ENCODE data around the gene SRRM5. TPM values are rescaled to one million over a fixed set of nuclear protein-coding genes. Genes with fewer than 3 reads are reported as not detected.

SRRM5 gene
- total RNA-seq, 1 experiment from 2014 or later, result not detected

GRCh38 chr19:43578787-43579186 is 33.1 kb upstream of the SRRM5 start:
- Histone ChIP-seq H3K9ac (ENCODE audit: low read length) (no peak overlapping the region), H3K9me3 (ENCODE audit: control insufficient read depth in 1 of 2, insufficient read depth in 1 of 2, low read depth in 1 of 2, low read length in 2 of 2) (no peaks in the 10 kb centered on the region), H2AFZ (ENCODE audit: low read depth, low read length, poor library complexity, severe bottlenecking) (no peak overlapping the region), H3K4me2 (ENCODE audit: low read length) (no peak overlapping the region), H3K27me3 (ENCODE audit: insufficient read depth, low read length) (no peaks in the 10 kb centered on the region), H3K27ac (ENCODE audit: low read depth, low read length) (no peak overlapping the region), H4K20me1 (ENCODE audit: insufficient read depth) (no peaks in the 10 kb centered on the region), H3K4me1 (ENCODE audit: control insufficient read depth in 1 of 2, insufficient read depth in 2 of 2, low read length in 2 of 2) (peaks cover 11 to 14% of the 10 kb centered on the region in 2 experiments), H3K9me2 (ENCODE audit: insufficient read depth) (no peaks in the 10 kb centered on the region), H3K4me3 (replicated peaks in 1 of 2; ENCODE audit: low read depth in 1 of 2, low read length in 2 of 2) (no peak overlapping the region), H3K36me3 (ENCODE audit: control insufficient read depth in 1 of 2, insufficient read depth in 2 of 2, low read length in 2 of 2) (no peaks in the 10 kb centered on the region), H3K79me2 (ENCODE audit: insufficient read depth, low read length) (peaks cover 10% of the 10 kb centered on the region; the same call in 1 of the 2 replicates)
- DNase-seq (ENCODE audit: low read depth, low spot score) (no peak), ATAC-seq (no peak)
- intact Hi-C loops (cut with micrococcal nuclease), result no loop called here
- POLR2A ChIA-PET, result interaction anchor here (0.6 kb wide), 1 partner anchor 40 kb away, joined by 4 read pairs; no protein-coding TSS in a partner anchor
- TF ChIP-seq CBX3 (IDR thresholded peaks at IDR 0.05; ENCODE audit: low read depth) (no peak), POLR2A (IDR thresholded peaks at IDR 0.05; ENCODE audit: borderline replicate concordance, extremely low read depth, insufficient read depth, insufficient read length) (no peak), TCF7L2 (IDR thresholded peaks at IDR 0.05; ENCODE audit: borderline replicate concordance, extremely low read depth, insufficient read depth, insufficient read length) (no peak), POLR2AphosphoS5 (IDR thresholded peaks at IDR 0.05; ENCODE audit: low read depth, low read length) (no peak), JUND (IDR thresholded peaks at IDR 0.05) (no peak), ZBTB33 (IDR thresholded peaks at IDR 0.05; ENCODE audit: extremely low read depth, insufficient replicate concordance, low read length) (no peak), EZH2phosphoT487 (IDR thresholded peaks at IDR 0.05; ENCODE audit: borderline replicate concordance) (no peak), MAX (IDR thresholded peaks at IDR 0.05) (no peak), ELF1 (IDR thresholded peaks at IDR 0.05; ENCODE audit: borderline replicate concordance, low read depth) (no peak), ATF3 (IDR thresholded peaks at IDR 0.05) (no peak), YY1 (IDR thresholded peaks at IDR 0.05; ENCODE audit: extremely low read depth, insufficient replicate concordance, low read depth, low read length) (no peak), ZFX (IDR thresholded peaks at IDR 0.05) (no peak), SRF (IDR thresholded peaks at IDR 0.05; ENCODE audit: low read depth) (no peak), EZH2 (IDR thresholded peaks at IDR 0.05) (no peak), RAD21 (IDR thresholded peaks at IDR 0.05; ENCODE audit: low read depth) (no peak), CTCF (IDR thresholded peaks at IDR 0.05 in 2 of 3, conservative IDR thresholded peaks at IDR 0.05 in 1 of 3; ENCODE audit: borderline replicate concordance in 1 of 3, insufficient read depth in 1 of 3, low read depth in 2 of 3, low read length in 2 of 3) (no peak), ZNF274 (IDR thresholded peaks at IDR 0.05; ENCODE audit: low read depth, low read length) (no peak), CEBPB (IDR thresholded peaks at IDR 0.05; ENCODE audit: low read depth) (no peak)
- CTCF ChIA-PET, result no interaction called here
- no TSS peak for BruUV-seq (replicated peaks)
- RAD21 ChIA-PET (ENCODE audit: low non-redundant PET in 1 of 2, low total read pairs in 2 of 2, uncharacterized antibody in 2 of 2, unreplicated experiment in 2 of 2), result no interaction called here

Data from HCT116 (cell line).